GM12801 (cell line): ENCODE results near the gene AVPR2.

Experiments
- CTCF ChIP-seq: IDR thresholded peaks from one replicate; pipeline ENCODE4 v1.5.1; 2011; ENCODE audit warnings: control low read depth; ENCODE audit not compliant: insufficient read length; ENCODE audit errors: extremely low read depth

AVPR2 gene

DNA sequence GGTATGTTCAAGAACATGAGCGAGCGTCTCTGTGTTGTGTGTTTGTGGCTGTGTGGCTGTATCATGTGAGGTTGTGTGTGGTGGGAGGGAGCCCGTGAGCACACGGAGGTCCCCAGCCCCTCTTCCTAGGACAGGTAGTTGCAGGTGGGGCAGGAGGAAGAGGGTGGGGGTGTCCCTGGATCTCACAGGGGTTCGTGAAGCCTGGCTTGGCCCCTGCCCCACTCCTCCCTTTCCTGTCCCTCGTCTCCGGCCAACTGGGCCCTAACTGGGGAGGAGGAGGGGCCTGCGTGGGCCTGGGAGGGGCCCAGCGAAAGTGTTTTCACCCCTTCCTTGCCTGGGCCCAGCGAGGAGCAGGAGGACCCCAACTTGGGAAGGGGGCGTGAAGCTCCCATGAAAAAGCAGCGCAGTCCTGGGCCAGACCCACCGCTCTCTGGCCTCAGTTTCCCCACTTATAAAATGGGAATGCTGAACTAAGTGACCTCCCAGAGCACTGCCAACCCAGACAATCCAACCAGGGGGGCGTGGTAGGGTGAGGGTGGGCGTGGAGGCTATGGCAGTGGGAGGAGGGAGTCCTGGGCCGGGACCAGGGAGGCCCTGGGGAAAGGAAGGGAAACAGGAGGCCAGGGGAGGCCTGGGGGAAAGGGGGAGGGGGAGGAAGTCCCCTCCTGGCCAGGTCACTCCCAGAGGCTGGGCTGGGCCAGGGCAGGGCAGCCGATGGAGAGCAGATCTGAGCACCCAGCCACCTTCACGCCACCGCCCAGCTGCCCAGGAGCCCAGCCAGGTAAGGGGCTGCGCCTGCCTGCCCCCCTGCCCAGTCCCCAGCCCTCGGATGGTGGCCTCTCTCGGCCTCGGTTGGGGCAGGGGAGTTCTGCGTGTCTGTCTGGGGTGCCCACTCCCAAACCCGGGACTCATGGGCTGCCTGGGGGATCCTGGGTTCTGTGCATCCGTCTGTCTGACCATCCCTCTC, at the start of gene AVPR2:
TSS of gene AVPR2 (plus strand) at position 683 of the 967 bp plus-strand sequence. CDS start 473 bp downstream, outside the sequence.
- no peak for TF ChIP-seq CTCF

DNA sequence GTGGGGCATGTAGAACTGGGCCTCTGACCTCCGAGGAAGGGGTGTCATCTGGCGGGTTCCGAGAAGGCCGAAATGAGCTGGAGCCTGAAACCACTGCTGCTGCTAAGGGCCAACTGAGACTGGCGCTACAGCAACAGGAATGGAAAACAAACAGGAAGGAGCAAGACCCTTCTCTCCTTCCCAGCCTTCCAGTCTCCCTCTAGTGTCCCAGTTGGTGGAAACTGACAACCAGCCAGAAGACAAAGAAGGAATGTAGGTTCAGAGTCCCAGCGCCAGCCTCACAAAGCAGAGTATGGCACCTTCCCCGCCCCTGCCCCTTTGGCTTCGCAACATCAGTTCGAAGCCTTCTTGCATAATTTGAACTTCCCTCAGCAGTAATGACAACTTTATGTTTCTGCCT, 49.8 kb upstream of the AVPR2 start:
- no peak for TF ChIP-seq CTCF

DNA sequence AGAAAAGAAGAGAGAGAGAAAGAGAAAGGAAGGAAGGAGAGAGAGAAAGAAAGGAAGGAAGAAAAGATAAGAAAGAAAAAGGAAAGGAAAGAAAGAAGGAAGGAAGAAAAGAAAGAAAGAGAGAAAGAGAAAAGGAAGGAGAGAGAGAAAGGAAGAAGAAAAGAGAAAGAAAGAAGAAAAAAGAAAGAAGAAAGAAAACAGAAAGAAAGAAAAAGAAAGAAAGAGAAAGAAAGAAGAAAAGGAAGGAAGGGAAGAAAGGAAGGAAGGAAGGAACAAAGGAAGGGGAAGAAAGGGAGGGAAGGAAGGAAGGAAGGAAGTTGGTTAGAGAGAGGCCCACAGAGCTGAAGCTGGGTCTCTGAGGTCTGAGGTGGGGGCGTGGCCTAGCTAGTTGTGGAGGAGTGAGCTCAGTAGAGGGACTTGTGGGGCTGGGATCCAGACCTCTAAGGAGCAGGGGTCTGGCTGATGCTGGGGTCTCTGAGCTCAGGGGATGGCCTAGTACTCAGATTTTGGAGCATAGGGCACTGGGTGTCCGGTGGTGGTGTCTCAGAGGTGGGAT, 47.0 kb upstream of the AVPR2 start:
- TF ChIP-seq CTCF, result no peak

- no peak for TF ChIP-seq CTCF
Measured at GRCh38 chrX:153861151-153861550, 43.3 kb upstream of the AVPR2 start.

- no peak for TF ChIP-seq CTCF
Measured at GRCh38 chrX:153861733-153862310, 42.7 kb upstream of the AVPR2 start.

DNA sequence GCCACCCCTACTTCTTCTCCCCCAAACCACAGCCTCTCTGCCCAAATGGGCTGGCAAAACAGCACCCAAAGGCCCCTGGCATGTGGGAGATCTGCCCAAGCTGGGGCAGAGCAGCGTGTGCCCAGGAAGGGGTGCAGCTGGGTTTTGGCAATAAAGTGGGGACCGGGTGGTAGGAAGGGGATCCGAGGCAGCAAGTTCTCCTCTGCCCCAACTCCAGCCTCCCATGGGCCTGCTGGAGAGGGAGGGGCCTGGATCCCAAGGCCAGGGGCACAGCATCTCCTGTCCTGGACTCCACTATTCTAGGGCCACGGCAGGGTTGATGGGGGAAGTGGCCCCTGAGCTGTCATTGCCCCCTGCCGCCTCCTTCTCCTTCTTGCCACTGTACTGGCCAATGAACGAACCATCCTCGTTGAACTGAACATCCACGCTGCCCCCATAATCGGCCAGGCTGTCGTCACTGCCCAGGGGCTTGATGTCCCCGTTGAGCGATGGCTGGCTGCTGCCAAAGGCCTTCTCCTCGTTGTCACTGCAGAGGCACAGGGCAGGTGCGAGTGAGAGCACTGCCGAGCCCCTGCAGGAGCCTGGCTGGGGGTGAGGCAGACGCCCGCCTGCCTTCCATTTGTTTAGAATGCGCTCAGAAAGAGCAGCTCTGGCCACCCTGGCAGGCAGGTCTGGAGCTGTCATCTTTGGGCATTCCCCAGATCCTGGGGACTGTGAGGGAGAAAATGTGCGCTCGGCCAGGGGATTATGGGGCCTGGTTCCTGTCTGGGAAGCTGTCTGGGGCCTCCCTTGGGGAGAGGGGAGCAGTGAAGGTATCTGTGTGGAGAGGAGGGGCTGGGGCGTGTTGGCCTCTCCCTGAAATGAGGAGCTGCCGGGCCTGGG, 41.9 kb upstream of the AVPR2 start:
- TF ChIP-seq CTCF, result no peak
